IMR-90 (cell line): ENCODE measurements around the gene ZNF581. TPM values are rescaled to one million over a fixed set of nuclear protein-coding genes. Genes with fewer than 3 reads are reported as not detected.

Experiments
- ATAC-seq: fragments of 200-7000 bp; cut with Tn5 transposase; 2 replicates; pipeline ENCODE4 v1.9.1; 2020; ENCODE audit warnings: low read depth, mild to moderate bottlenecking, moderate library complexity
- BruUV-seq: library from RNA; stranded (reverse); fragments of 400-500 nt; replicated peaks from 2 replicates; lab custom pipeline; 2021; lab: Mats Ljungman, UMichigan
- CTCF ChIA-PET: fragments of 300-600 bp; formaldehyde crosslinking; extraction: SDS; loops from one replicate; lab custom pipeline; 2021; ENCODE audit warnings: antibody characterized with exemption; lab: Yijun Ruan, JAX
- POLR2A ChIA-PET: fragments of 300-600 bp; sonication (Branson Sonifier 250); formaldehyde crosslinking; loops from one replicate; lab custom pipeline; 2022; ENCODE audit warnings: antibody characterized with exemption; ENCODE audit not compliant: unreplicated experiment; lab: Charles Lee
- DNase-seq: peaks from one replicate; pipeline ENCODE4 v3.0.0; 2013
- H2AFZ ChIP-seq: replicated peaks from 2 replicates; pipeline ENCODE3; 2013; ENCODE audit warnings: low read length, mild to moderate bottlenecking; ENCODE audit not compliant: poor library complexity
- H2AK5ac ChIP-seq: 2 replicates; pipeline ENCODE4 v1.6.1; 2013; ENCODE audit warnings: low read depth, low read length, inconsistent platforms
- H2AK9ac ChIP-seq: replicated peaks from 2 replicates; pipeline ENCODE3; 2013; ENCODE audit warnings: mild to moderate bottlenecking, low read depth, low read length, moderate library complexity; ENCODE audit not compliant: poor library complexity
- H2BK120ac ChIP-seq: 2 replicates; pipeline ENCODE4 v1.6.1; 2013; ENCODE audit warnings: low read depth, low read length, inconsistent platforms
- H2BK15ac ChIP-seq: 3 replicates; pipeline ENCODE4 v1.6.1; 2013; ENCODE audit warnings: low read depth, low read length, inconsistent platforms
- H2BK20ac ChIP-seq: 2 replicates; pipeline ENCODE4 v1.6.1; 2013; ENCODE audit warnings: low read depth, mild to moderate bottlenecking, inconsistent platforms, low read length, moderate library complexity
- H2BK5ac ChIP-seq: 2 replicates; pipeline ENCODE4 v1.6.1; 2013; ENCODE audit warnings: mild to moderate bottlenecking, low read depth, low read length, inconsistent platforms; ENCODE audit not compliant: poor library complexity, severe bottlenecking
- H3K14ac ChIP-seq: replicated peaks from 2 replicates; pipeline ENCODE4 v1.6.1; 2013; ENCODE audit warnings: low read depth, low read length, inconsistent platforms
- H3K18ac ChIP-seq: 2 replicates; pipeline ENCODE4 v1.6.1; 2013; ENCODE audit warnings: low read depth, low read length, control low read depth
- H3K23ac ChIP-seq: 2 replicates; pipeline ENCODE4 v1.6.1; 2013; ENCODE audit warnings: low read depth, low read length, inconsistent platforms
- H3K27ac ChIP-seq: 2 replicates; pipeline ENCODE4 v1.5.1; 2013; ENCODE audit warnings: mild to moderate bottlenecking, control low read depth, low read length; ENCODE audit not compliant: insufficient read depth
- H3K27me3 ChIP-seq: 2 replicates; pipeline ENCODE4 v1.6.1; 2013; ENCODE audit warnings: low read length; ENCODE audit not compliant: control insufficient read depth, insufficient read depth
- H3K36me3 ChIP-seq: 2 replicates; pipeline ENCODE4 v1.6.1; 2013; ENCODE audit warnings: low read length, mixed read lengths; ENCODE audit not compliant: control insufficient read depth, insufficient read depth
- H3K4ac ChIP-seq: 2 replicates; pipeline ENCODE4 v1.6.1; 2013; ENCODE audit warnings: low read depth, low read length, inconsistent platforms
- H3K4me1 ChIP-seq: 2 replicates; pipeline ENCODE4 v1.6.1; 2013; ENCODE audit warnings: low read length, mixed read lengths; ENCODE audit not compliant: control insufficient read depth, insufficient read depth
- H3K4me2 ChIP-seq: 2 replicates; pipeline ENCODE4 v1.6.1; 2013; ENCODE audit warnings: low read depth, mild to moderate bottlenecking, control low read depth, low read length, moderate library complexity
- H3K4me3 ChIP-seq: 2 replicates; pipeline ENCODE4 v1.5.1; 2013; ENCODE audit warnings: low read depth, mild to moderate bottlenecking, control low read depth, low read length, moderate library complexity; ENCODE audit not compliant: insufficient read depth
- H3K56ac ChIP-seq: 2 replicates; pipeline ENCODE4 v1.6.1; 2013; ENCODE audit warnings: low read length, inconsistent platforms; ENCODE audit not compliant: insufficient read depth; ENCODE audit errors: extremely low read depth
- H3K79me1 ChIP-seq, 2 experiments: 2 replicates each; pipeline ENCODE4 v1.6.1; 2013; ENCODE audit warnings: low read length in 2 of 2, inconsistent platforms in 1 of 2, low read depth in 1 of 2
- H3K9ac ChIP-seq: 2 replicates; pipeline ENCODE4 v1.6.1; 2013; ENCODE audit warnings: low read depth, low read length, control low read depth
- H3K9me1 ChIP-seq: 2 replicates; pipeline ENCODE4 v1.6.1; 2013; ENCODE audit warnings: low read length, inconsistent platforms; ENCODE audit not compliant: insufficient read depth
- H3K9me3 ChIP-seq: 2 replicates; pipeline ENCODE4 v1.6.1; 2013; ENCODE audit warnings: low read length; ENCODE audit not compliant: control insufficient read depth, insufficient read depth
- H4K20me1 ChIP-seq: 2 replicates; pipeline ENCODE4 v1.6.1; 2013; ENCODE audit warnings: low read length, inconsistent platforms; ENCODE audit not compliant: insufficient read depth
- H4K5ac ChIP-seq: 2 replicates; pipeline ENCODE4 v1.6.1; 2013; ENCODE audit warnings: mild to moderate bottlenecking, low read depth, low read length, control low read depth
- H4K8ac ChIP-seq, 2 experiments: 2 replicates each; pipeline ENCODE4 v1.6.1; 2013; ENCODE audit warnings: low read depth in 2 of 2, low read length in 2 of 2, control low read depth in 1 of 2, inconsistent platforms in 1 of 2
- H4K91ac ChIP-seq: 2 replicates; pipeline ENCODE4 v1.6.1; 2013; ENCODE audit warnings: low read depth, low read length, inconsistent platforms; ENCODE audit not compliant: insufficient read depth
- NFE2L2 ChIP-seq: fragments of 150-350 bp; IDR thresholded peaks from 2 replicates; pipeline ENCODE4 v1.6.1; 2016; ENCODE audit warnings: low read depth, mild to moderate bottlenecking, low read length
- POLR2A ChIP-seq: IDR thresholded peaks from 2 replicates; pipeline ENCODE4 v1.6.1; 2012; ENCODE audit warnings: mild to moderate bottlenecking, low read depth, low read length
- RAD21 ChIP-seq: IDR thresholded peaks from 2 replicates; pipeline ENCODE4 v1.6.1; 2012; ENCODE audit warnings: low read length, improper control_type of control experiment
- RCOR1 ChIP-seq: IDR thresholded peaks from 2 replicates; pipeline ENCODE4 v1.6.1; 2012; ENCODE audit warnings: mild to moderate bottlenecking, low read length, improper control_type of control experiment; ENCODE audit not compliant: insufficient replicate concordance
- RFX5 ChIP-seq: IDR thresholded peaks from 2 replicates; pipeline ENCODE4 v1.8.0; 2012; ENCODE audit warnings: low read depth, mild to moderate bottlenecking, low read length, moderate library complexity
- SMC3 ChIP-seq: fragments of 150-350 bp; IDR thresholded peaks from 2 replicates; pipeline ENCODE4 v1.6.1; 2016; ENCODE audit warnings: low read depth, mild to moderate bottlenecking, antibody characterized with exemption, low read length, moderate library complexity
- WGBS, 2 experiments: methylation state at CpG; one replicate each; pipeline versions ENCODE4 v1.1.5 to v1.1.7; 2013; ENCODE audit warnings: missing lambda C conversion rate in 2 of 2; ENCODE audit not compliant: insufficient read length in 1 of 2; ENCODE audit errors: extremely low coverage in 2 of 2; 5-methylcytosine and 5-hydroxymethylcytosine counted together
- dilution Hi-C: fragments of 300-500 bp; cut with HindIII; formaldehyde crosslinking; loops from one replicate; pipeline ENCODE4 v1.14.3; 2018; ENCODE audit warnings: low sequenced_read_pairs; ENCODE audit not compliant: unreplicated experiment
- in situ Hi-C: fragments of 300-500 bp; cut with MboI; formaldehyde crosslinking; loops from 3 replicates; pipeline ENCODE4 v1.14.3; 2019; ENCODE audit warnings: low sequenced_read_pairs, inconsistent platforms, mixed read lengths
- intact Hi-C: fragments of 100-400 bp; cut with micrococcal nuclease; formaldehyde crosslinking; loops from 2 replicates; pipeline ENCODE4 v1.10.0; 2022
- polyA plus RNA-seq, 3 experiments: library from polyadenylated mRNA; depleted of rRNA; stranded (reverse); fragments of >200 nt; gene quantifications; 2 replicates each; pipeline ENCODE4 v1.2.3, GENCODE V29; 2012; ENCODE audit warnings: low replicate concordance in 1 of 3
- total RNA-seq: library from RNA; depleted of rRNA; stranded (reverse); fragments of >200 nt; gene quantifications from 2 replicates; pipeline ENCODE4 v1.2.3, GENCODE V29; 2012
- TF ChIP-seq, protein P1 (sequence below): fragments of 150-350 bp; IDR thresholded peaks from 2 replicates; pipeline ENCODE4 v1.6.1; 2016; ENCODE audit warnings: low read depth, mild to moderate bottlenecking, low read length, moderate library complexity, borderline replicate concordance
- TF ChIP-seq, protein P2 (sequence below): conservative IDR thresholded peaks from 2 replicates; pipeline ENCODE4 v1.5.1; 2012; ENCODE audit warnings: mild to moderate bottlenecking, low read depth, low read length, improper control_type of control experiment

Gene ZNF581
- total and polyA plus RNA-seq, 2 of the 4 experiments (the other 2 are of a cell fraction), result 9.7 to 21.9 TPM

GRCh38 chr19:55694241-55694655 lies 50.8 kb downstream of the ZNF581 start:
- Histone ChIP-seq H3K79me1 (no peaks in the 10 kb centered on the region; a peak in 1 of 4 replicates), H3K18ac (no peak overlapping the region), H3K4me2 (no peak overlapping the region), H3K56ac (no peak overlapping the region), H2AFZ (no peak overlapping the region), H2BK120ac (no peak overlapping the region), H4K8ac (no peak overlapping the region), H2BK5ac (no peak overlapping the region), H2BK15ac (no peak overlapping the region), H2AK5ac (no peak overlapping the region), H3K4me1 (no peaks in the 10 kb centered on the region), H3K23ac (no peak overlapping the region), H3K36me3 (peaks cover 58% of the 10 kb centered on the region), H3K14ac (no peak overlapping the region), H3K9ac (no peak overlapping the region), H3K9me1 (no peaks in the 10 kb centered on the region), H4K20me1 (no peaks in the 10 kb centered on the region; the same call in 1 of the 2 replicates), H2AK9ac (no peak overlapping the region), H3K27ac (no peak overlapping the region), H3K9me3 (no peaks in the 10 kb centered on the region), H3K4ac (no peak overlapping the region), H3K27me3 (no peaks in the 10 kb centered on the region), H4K91ac (no peak overlapping the region), H2BK20ac (no peak overlapping the region), H3K4me3 (no peak overlapping the region), H4K5ac (no peak overlapping the region)
- in situ Hi-C loops, result loop anchor here (25.0 kb wide), 1 partner anchor 443 kb away; the partner anchor contains the start of gene ZNF444
- no peak for DNase-seq
- intact Hi-C loops, result no loop called here
- dilution Hi-C loops, result no loop called here
- TF ChIP-seq SMC3 (no peak), POLR2A (no peak), RCOR1 (no peak), RFX5 (no peak), NFE2L2 (no peak), RAD21 (no peak)
- TF ChIP-seq, protein P1, sequence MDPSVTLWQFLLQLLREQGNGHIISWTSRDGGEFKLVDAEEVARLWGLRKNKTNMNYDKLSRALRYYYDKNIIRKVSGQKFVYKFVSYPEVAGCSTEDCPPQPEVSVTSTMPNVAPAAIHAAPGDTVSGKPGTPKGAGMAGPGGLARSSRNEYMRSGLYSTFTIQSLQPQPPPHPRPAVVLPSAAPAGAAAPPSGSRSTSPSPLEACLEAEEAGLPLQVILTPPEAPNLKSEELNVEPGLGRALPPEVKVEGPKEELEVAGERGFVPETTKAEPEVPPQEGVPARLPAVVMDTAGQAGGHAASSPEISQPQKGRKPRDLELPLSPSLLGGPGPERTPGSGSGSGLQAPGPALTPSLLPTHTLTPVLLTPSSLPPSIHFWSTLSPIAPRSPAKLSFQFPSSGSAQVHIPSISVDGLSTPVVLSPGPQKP, result no peak
- TF ChIP-seq, protein P2, sequence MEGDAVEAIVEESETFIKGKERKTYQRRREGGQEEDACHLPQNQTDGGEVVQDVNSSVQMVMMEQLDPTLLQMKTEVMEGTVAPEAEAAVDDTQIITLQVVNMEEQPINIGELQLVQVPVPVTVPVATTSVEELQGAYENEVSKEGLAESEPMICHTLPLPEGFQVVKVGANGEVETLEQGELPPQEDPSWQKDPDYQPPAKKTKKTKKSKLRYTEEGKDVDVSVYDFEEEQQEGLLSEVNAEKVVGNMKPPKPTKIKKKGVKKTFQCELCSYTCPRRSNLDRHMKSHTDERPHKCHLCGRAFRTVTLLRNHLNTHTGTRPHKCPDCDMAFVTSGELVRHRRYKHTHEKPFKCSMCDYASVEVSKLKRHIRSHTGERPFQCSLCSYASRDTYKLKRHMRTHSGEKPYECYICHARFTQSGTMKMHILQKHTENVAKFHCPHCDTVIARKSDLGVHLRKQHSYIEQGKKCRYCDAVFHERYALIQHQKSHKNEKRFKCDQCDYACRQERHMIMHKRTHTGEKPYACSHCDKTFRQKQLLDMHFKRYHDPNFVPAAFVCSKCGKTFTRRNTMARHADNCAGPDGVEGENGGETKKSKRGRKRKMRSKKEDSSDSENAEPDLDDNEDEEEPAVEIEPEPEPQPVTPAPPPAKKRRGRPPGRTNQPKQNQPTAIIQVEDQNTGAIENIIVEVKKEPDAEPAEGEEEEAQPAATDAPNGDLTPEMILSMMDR, result no peak
- no TSS peak for BruUV-seq
- no peak for ATAC-seq
- ChIA-PET POLR2A (no interaction called here), CTCF (no interaction called here)
- WGBS, 2 experiments, result 94% methylated on average over 9 of the region's 15 CpGs; no CpG with 5 or more reads in 1 of the 2 experiments
